Vagina (tissue), 2 donors: ENCODE data around the gene FAM110C. TPM values are rescaled to one million over a fixed set of nuclear protein-coding genes. Genes with fewer than 3 reads are reported as not detected.
"Not testable (repeated sequence)": the region's sequence is repeated elsewhere in the genome, so short reads cannot be mapped to it uniquely, and the experiment has no call there.

Source experiments
- DNase-seq, 2 donors: peaks; one replicate each; pipeline ENCODE4 v3.0.0-alpha.2; 2017; ENCODE audit errors: extremely low spot score in 2 of 2
- H3K27ac ChIP-seq: fragments of 200-600 bp; sonication (generic); one replicate; pipeline ENCODE4 v1.5.1; 2019
- H3K27me3 ChIP-seq: fragments of 200-600 bp; sonication (generic); one replicate; pipeline ENCODE4 v1.5.1; 2019
- H3K36me3 ChIP-seq, 2 donors: fragments of 200-600 bp; sonication (generic); one replicate each; pipeline ENCODE4 v1.5.1; 2017 to 2019
- H3K4me1 ChIP-seq: fragments of 200-600 bp; sonication (generic); one replicate; pipeline ENCODE4 v1.5.1; 2019
- H3K4me3 ChIP-seq, 2 donors: fragments of 200-600 bp; sonication (generic); 1 replicate in 1 of 2; 2 replicates in 1 of 2; pipeline ENCODE4 v1.5.1; 2016 to 2019
- H3K9me3 ChIP-seq: fragments of 200-600 bp; sonication (generic); one replicate; pipeline ENCODE4 v1.5.1; 2019
- CTCF ChIP-seq, 3 experiments: fragments of 450-650 bp in 2 of 3; fragments of 200-600 bp in 1 of 3; sonication (generic) in 1 of 3; IDR thresholded peaks; one replicate each; pipeline ENCODE4 v1.5.1; 2017 to 2019; ENCODE audit warnings: antibody characterized with exemption in 3 of 3, mild to moderate bottlenecking in 2 of 3, moderate library complexity in 2 of 3
- POLR2A ChIP-seq, 2 donors: fragments of 450-650 bp; IDR thresholded peaks; one replicate each; pipeline ENCODE4 v1.6.1; 2017; ENCODE audit warnings: antibody characterized with exemption in 2 of 2, mild to moderate bottlenecking in 2 of 2, moderate library complexity in 2 of 2
- POLR2AphosphoS5 ChIP-seq, 2 donors: sonication (generic); formaldehyde crosslinking; IDR thresholded peaks; one replicate each; pipeline ENCODE4 v1.9.0; 2017; ENCODE audit warnings: antibody characterized with exemption in 2 of 2, mild to moderate bottlenecking in 2 of 2, low read depth in 1 of 2; ENCODE audit not compliant: insufficient read depth in 1 of 2
- intact Hi-C: fragments of 100-400 bp; cut with DNase I; formaldehyde crosslinking; loops from one replicate; pipeline ENCODE4 v1.15.1; 2023
- total RNA-seq: library from RNA; depleted of rRNA; stranded (reverse); fragments of >200 nt; gene quantifications from one replicate; pipeline ENCODE4 v1.2.3, GENCODE V29; 2016

The FAM110C gene
- total RNA-seq, 1 donor from 2014 or later, result 27.3 TPM

- Histone ChIP-seq H3K27ac (no peak overlapping the region), H3K4me1 (no peaks in the 10 kb centered on the region)
- intact Hi-C loops, result no loop called here
Observed at GRCh38 chr2:84121-84520, 37.8 kb upstream of the FAM110C start.

GRCh38 chr2:80971-81736, 34.8 kb upstream of the FAM110C start:
- TF ChIP-seq POLR2AphosphoS5 (IDR thresholded peaks at IDR 0.05; ENCODE audit: insufficient read depth in 1 of 2, low read depth in 1 of 2), result no peak
- TF ChIP-seq CTCF (IDR thresholded peaks at IDR 0.05), result no peak
- TF ChIP-seq POLR2A (IDR thresholded peaks at IDR 0.05), result no peak
- Histone ChIP-seq H3K4me3 (no peak overlapping the region), H3K27me3 (no peaks in the 10 kb centered on the region), H3K9me3 (no peaks in the 10 kb centered on the region), H3K4me1 (no peaks in the 10 kb centered on the region), H3K27ac (no peak overlapping the region), H3K36me3 (no peaks in the 10 kb centered on the region)
- intact Hi-C loops, result no loop called here
- DNase-seq, result no peak

More at GRCh38 chr2:84121-84520, 37.8 kb upstream of the FAM110C start:
- Histone ChIP-seq H3K36me3 (no peaks in the 10 kb centered on the region), H3K27me3 (no peaks in the 10 kb centered on the region), H3K4me3 (no peak overlapping the region), H3K9me3 (no peaks in the 10 kb centered on the region)
- no peak for DNase-seq
- TF ChIP-seq POLR2A (IDR thresholded peaks at IDR 0.05) (no peak), CTCF (IDR thresholded peaks at IDR 0.05) (no peak), POLR2AphosphoS5 (IDR thresholded peaks at IDR 0.05; ENCODE audit: insufficient read depth in 1 of 2, low read depth in 1 of 2) (no peak)

GRCh38 chr2:80378-80777, 34.1 kb upstream of the FAM110C start:
- no peak overlapping the region for H3K4me3 ChIP-seq
- H3K9me3 ChIP-seq, result no peaks in the 10 kb centered on the region
- no peak overlapping the region for H3K27ac ChIP-seq
- no peaks in the 10 kb centered on the region for H3K36me3 ChIP-seq
- H3K27me3 ChIP-seq, result no peaks in the 10 kb centered on the region
- no peak for TF ChIP-seq CTCF (IDR thresholded peaks at IDR 0.05)
- TF ChIP-seq POLR2A (IDR thresholded peaks at IDR 0.05), result no peak
- no peak for TF ChIP-seq POLR2AphosphoS5 (IDR thresholded peaks at IDR 0.05; ENCODE audit: insufficient read depth in 1 of 2, low read depth in 1 of 2)
- no peak for DNase-seq
- intact Hi-C loops, result no loop called here
- no peaks in the 10 kb centered on the region for H3K4me1 ChIP-seq

GRCh38 chr2:71309-72035, 25.2 kb upstream of the FAM110C start:
- no peaks in the 10 kb centered on the region for H3K27me3 ChIP-seq
- intact Hi-C loops, result no loop called here
- no peaks in the 10 kb centered on the region for H3K4me1 ChIP-seq
- no peaks in the 10 kb centered on the region for H3K36me3 ChIP-seq
- no peaks in the 10 kb centered on the region for H3K9me3 ChIP-seq
- DNase-seq, result no peak
- no peak overlapping the region for H3K27ac ChIP-seq
- TF ChIP-seq POLR2A (IDR thresholded peaks at IDR 0.05) (no peak), POLR2AphosphoS5 (IDR thresholded peaks at IDR 0.05; ENCODE audit: insufficient read depth in 1 of 2, low read depth in 1 of 2) (peak in 1 of 2 donors; percentile 17)
- H3K4me3 ChIP-seq, result no peak overlapping the region

GRCh38 chr2:69366-70344, 23.4 kb upstream of the FAM110C start:
- no peak for TF ChIP-seq POLR2A (IDR thresholded peaks at IDR 0.05)
- TF ChIP-seq CTCF (IDR thresholded peaks at IDR 0.05), result no peak
- peak in 1 of 2 donors; percentile 64 for TF ChIP-seq POLR2AphosphoS5 (IDR thresholded peaks at IDR 0.05; ENCODE audit: insufficient read depth in 1 of 2, low read depth in 1 of 2)
- Histone ChIP-seq H3K27ac (no peak overlapping the region), H3K4me3 (no peak overlapping the region), H3K4me1 (no peaks in the 10 kb centered on the region), H3K27me3 (no peaks in the 10 kb centered on the region), H3K36me3 (no peaks in the 10 kb centered on the region), H3K9me3 (no peaks in the 10 kb centered on the region)
- intact Hi-C loops, result no loop called here
- DNase-seq, result no peak

GRCh38 chr2:68637-69036, 22.3 kb upstream of the FAM110C start:
- H3K9me3 ChIP-seq, H3K27me3 ChIP-seq, H3K4me1 ChIP-seq, H3K36me3 ChIP-seq, intact Hi-C loops, H3K27ac ChIP-seq, H3K4me3 ChIP-seq, DNase-seq: not testable (repeated sequence)
